NCI-H774 (cell line): ENCODE data around the gene SMIM9.
A peak's percentile ranks its signal among the peaks of the same experiment; 100 is the strongest.

ENCODE experiments used
- DNase-seq: peaks from one replicate; lab custom pipeline; 2025; lab: John Stamatoyannopoulos, UW

Gene SMIM9

DNA sequence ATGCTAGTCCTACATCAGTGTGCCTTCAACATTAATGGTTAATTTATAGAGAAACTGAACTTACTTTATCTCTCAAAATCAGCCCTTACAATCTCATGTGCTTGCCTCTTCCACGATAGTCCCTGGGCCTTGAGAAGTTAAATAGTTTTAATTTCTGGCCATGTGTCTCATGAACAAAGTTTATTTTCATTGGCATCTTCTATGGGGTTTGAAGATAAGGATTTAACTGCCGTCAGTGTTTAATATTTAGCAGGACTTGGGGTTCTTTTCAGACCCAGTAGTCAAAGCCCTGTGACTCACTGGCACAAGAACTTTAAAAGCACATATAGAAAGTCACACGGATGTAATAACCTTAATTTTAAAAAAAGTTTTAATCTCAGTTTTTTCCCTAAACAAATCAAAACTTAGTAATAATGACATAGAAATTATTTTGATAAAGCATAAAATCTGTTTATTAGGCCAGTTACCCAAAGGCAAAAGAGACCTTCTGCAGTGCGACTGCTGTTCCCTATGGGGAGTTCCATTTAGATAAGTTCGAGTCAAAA lies 19.1 kb downstream of the SMIM9 start:
- no peak for DNase-seq

DNA sequence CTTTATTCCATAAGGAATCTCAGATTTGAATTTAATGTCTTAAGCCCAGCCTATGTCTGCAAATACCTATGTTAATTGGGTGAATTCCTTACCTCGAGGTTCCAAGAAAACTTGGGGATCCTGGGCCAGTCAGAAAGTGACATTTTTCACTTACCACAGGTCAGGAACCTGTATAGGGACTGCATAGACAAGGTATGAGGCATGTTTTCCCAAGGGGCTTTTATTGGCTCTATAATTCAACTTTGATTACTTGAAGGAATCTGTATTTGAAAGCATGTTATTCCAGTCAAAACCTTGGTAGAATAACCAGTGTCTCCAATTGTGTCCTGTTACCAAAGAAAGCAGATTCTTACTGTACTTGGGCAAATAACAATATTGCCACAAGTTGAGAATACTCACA lies 20.7 kb downstream of the SMIM9 start:
- no peak for DNase-seq

DNA sequence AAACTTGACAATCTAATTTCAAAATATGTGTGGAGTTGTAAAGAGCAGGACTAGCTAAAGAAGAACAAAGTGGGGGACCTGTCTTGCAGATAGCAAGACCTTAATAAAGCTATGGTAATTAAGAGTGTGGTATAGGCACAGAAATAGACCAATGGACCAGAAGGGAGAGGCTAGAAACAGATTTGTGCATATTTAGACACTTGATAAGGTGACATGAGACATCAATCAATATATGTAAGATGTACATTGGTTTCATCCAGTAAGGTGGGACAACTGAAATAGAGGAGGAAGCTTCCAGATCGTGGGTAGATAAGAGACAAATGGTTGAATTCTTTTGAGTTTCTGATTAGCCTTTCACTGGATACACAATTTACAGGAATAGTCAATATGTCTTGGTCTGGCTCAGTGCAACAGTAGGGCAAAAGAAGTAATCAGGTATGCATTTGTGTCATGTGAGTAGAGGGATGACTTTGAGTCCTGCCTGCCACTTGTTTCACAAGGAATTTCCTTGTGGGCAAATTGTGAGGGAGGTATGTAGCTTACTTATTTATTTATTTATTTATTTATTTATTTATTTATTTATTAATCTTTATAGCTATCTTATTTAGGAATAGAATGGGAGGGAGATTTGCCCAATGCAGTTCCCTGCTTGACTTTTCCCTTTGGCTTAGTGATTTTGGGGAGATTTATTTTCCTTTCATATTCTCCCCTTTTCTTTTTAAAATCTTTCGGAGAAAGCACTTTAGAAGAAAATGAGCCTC lies 21.9 kb downstream of the SMIM9 start:
- no peak for DNase-seq

DNA sequence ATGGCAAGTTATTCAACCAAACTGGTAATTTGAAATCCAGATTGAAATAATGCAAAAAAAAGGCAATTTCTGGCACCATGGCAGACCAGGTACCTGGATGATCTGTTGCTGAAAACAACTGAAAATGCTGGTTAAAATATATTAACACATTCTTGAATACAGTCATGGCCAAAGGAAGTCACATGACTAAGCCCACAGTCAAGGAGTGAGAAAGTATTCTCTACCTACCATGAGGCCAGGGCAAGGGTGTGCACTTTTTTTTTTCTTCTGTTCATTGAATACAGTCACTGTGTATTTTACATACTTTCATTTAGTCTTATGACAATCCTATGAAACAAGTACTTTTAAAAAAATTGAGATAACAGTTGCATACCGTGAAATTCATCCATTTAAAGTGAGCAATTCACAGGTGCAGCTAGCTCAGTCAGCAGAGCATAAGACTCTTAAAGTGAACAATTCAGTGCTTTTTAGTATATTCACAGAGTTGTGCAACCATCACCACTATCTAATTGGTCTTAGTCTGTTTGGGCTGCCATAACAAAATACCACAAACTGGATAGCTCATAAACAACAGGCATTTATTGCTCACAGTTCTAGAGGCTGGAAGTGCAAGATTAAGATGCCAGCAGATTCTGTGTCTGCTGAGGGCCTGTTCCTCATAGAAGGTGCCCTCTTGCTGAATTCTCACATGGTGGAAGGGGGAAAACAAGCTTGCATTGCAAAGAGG lies 24.4 kb downstream of the SMIM9 start:
- DNase-seq: no peak

DNA sequence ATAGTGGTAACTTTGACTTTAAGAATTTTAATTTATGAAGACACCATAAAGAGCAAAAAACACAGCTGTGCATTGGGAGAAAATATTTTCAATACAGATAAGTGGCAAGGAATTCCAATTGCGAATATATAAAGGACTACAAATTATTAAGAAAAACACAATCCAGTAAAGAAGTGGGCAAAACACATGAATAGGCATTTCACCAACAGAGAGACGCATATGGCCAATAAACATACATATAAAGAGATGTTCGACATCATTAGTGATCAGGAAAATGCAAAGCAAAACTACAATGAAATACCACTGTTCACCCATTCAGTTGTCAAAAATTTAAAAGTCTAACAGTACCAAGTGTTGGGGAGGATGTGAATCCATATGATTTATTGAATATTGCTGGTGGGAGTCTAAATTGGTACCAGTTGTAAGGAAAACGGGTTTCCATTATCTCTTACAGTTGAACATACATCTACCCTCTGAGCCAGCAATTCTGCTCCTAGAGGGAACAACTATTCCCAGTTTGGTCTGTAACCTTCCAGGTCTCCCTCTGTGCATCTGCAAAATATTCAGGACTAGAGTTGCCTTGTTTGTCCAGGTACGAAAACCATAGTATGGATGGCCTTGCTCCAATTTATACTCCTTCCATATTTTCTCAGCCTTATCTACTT lies 27.5 kb downstream of the SMIM9 start:
- DNase-seq: no peak

DNA sequence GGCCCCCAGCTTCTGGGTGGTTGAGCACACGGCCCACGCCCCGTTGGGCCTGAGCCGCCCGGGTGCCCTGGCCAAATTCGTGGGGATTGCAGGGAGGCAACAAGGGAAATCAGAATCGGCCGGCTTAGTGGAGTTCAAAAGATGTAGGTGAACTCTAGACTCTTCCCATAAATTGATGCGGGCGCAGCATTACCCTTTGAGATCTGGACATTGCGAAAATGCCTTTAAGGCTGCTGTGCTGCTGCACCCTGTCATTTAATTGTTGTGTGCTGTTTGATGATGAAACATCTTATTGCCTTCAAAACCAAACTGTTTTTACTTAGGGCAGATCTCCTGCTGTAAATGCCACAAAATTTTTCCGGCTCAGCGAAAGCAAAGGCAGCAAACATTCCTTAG lies 28.8 kb downstream of the SMIM9 start:
- no peak for DNase-seq

DNA sequence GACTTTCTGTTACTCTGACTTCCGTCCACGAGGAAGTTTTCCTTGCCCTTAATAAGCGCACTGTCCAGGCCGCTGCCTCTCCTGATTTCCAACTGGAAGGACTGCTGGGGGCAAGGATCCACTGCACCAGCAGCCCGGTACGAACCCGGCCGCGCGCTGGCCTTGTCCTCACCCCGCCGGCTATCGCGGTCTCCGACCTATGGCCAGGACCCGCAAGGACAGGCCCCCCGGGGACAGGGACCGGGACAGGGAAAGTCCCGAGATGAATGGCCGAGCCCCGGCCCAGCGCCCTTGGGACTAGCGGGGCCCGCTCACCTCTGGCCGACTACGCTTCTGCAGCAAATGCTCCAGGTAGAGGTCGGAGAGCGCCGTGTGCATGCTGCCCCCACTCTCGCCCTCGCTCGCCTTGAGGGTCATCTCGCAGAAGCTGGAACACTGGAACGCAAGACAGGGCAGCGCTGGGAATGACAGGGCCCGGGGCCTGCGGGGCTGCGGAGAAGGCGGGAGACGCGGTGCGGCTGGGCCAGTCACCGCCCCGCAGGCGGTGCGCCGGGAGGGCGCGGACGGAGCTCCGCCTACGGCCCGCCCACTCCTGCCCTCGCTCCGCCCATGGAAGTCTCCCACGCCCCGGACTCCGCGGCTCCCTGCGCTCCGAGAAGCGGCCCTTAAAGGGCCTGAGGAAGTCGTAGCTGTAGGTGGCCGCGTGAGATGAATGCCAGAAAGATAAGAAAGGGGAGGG lies 29.3 kb downstream of the SMIM9 start, which contains the start of gene MPP1:
TSS of gene MPP1 (minus strand) at position 529 of the 739 bp plus-strand sequence. CDS start at position 417, 112 bp downstream.
- peak; percentile 65 for DNase-seq

DNA sequence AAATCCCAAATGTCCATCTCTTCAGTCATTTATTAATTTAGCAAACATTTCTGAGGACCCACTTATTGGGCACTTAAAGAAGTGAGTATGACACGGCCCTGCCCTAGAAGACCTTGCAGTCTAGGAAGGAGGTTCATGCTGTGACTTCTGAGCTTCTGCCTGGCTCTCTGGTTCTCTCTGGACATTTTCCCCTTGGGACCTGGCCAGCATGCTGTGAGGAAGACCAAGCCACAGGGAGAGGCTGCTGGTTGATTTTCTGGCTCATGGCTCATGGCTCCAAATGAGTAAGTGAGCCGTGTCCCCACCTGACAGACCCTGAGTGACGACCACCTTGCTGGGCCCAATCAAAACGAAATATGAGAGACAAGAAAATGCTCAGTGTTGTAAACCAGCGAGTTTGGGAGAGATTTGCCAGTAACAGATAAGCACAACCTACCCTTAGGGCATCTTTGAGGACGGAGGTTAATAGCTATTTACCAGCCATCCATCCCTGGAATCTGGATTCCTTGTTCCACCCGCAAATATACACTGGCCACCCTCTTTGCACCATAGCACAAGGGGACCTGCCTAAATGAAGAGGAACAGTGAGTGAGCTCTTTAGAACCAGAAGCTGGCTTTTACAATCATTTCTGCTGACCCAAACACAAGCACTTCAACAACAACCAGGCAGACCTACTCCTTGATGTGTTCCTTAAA lies 30.1 kb downstream of the SMIM9 start:
- DNase-seq: no peak

DNA sequence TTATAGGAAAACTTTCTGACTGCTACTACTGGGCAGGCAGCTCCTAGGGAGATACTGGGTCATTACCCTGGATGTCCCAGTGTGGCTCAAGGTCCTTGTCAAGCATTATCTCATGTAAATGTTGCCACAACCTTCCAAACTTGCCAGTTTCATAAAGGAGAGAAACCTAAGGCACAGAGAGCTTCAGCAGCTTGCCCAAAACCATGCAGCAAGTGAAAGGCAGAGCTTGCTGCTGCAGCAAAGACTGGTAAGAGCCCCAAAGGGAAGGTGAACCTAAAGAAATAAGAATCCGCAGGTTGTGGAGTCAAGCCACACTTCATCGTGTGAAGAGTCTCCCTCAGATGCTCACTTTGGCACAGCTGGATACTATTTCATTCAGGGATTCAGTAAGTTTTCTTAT lies 31.5 kb downstream of the SMIM9 start:
- no peak for DNase-seq

DNA sequence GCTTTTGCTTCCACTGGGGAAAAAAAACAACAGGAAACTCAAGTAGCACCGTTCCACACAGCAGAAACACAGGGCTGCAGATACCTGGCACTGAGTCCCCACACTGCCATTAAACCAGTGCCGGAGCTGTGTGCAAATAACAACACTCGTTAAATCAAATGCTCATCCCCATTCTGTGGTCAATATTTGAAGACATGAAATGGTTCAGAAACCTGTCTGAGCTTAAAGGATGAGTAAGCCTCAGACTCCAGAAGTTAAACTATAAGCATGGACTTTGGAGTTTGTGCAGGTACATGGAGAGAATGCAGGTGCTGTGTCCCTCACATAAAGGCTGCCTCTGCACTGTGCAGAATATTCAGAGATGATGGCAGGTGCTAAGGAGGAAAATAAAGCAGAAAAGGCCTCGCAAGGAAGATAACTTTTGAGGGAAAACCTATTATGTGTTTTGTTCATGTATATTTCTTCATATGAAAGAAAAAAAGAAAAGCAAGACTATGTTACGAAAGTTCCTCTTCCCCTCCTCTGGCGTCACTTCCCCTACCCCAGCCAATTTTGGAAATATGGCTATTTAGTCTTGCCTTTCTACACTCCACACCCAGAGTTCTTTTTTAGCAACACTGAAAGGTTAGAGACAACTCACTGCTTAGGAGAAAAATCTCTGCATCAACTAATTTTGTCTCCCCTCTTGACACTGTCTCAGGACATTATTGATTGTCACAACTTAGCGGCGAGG lies 33.8 kb downstream of the SMIM9 start:
- peak; percentile 4 for DNase-seq

DNA sequence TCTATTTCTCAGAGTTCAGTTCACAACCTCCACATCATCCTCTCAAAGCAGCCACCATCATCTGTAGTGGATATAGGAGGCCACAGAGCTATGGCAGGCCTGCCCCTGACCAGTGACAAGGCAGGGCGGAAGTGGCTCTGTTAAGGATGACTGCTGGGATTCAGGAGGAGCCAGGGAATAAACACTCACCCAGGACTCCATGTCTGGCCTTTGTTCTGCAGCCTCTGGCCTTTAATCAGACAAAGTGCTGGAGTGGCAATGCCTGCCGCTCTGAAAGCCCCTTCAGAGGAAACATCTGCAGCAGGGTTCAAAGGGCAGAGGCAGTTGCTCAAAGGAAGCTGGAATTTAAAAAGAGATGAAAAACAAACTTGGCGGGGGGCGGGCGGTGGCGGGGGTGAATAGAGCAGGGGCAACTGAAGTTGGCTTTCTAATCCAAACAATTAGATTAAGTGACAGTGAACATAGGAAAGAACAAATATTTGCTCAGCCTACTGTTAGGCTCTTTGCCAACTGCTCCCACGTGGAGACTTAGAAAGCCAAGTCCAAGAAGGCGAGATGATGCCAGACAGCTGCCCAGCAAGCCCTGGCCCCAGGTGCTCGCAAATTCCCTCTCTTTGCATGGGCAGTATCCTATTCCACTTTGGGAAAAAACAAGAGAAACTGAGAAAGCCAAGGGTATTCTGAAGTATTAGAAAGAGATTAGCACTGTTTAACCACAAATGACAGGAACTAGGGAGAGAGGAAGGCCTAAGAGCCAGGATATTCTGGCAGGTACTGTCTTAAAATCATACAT lies 34.7 kb downstream of the SMIM9 start:
- peak; percentile 84 for DNase-seq

DNA sequence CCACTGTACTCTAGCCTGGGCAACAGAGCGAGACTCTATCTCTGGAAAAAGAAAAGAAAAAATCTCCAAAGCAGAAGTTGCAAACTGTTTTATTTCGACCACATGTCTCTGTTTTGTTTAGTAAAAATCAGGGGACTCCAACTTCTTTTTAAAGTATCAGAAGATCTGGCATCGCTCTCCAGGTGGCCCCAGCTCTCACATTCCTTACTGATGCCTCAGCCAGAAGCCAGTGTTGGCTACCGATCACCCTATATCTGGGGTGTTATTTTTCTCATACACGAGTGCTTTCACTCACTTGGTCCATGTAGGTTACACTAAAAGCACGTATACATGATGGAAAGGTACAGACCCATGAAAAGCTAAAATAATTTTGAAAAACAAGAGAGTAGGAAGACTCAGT lies 37.5 kb downstream of the SMIM9 start:
- no peak for DNase-seq

DNA sequence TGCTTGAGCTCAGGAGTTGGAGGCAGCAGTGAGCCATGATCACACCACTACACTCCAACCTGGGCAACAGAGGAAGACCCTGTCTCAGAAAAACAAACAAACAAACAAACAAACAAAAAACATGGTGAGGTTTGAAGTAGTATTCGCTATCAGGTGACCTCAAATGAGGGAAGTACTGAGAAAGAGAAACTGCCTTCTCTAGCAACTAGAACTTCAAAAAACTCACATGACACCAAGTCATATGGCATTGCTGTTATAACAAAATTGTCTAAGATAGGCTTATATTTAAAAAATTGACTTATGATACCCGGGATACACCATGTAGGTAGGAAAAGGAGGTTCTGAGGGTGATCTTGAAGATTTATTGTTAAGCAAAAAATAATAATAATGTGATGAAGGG lies 39.4 kb downstream of the SMIM9 start:
- no peak for DNase-seq

DNA sequence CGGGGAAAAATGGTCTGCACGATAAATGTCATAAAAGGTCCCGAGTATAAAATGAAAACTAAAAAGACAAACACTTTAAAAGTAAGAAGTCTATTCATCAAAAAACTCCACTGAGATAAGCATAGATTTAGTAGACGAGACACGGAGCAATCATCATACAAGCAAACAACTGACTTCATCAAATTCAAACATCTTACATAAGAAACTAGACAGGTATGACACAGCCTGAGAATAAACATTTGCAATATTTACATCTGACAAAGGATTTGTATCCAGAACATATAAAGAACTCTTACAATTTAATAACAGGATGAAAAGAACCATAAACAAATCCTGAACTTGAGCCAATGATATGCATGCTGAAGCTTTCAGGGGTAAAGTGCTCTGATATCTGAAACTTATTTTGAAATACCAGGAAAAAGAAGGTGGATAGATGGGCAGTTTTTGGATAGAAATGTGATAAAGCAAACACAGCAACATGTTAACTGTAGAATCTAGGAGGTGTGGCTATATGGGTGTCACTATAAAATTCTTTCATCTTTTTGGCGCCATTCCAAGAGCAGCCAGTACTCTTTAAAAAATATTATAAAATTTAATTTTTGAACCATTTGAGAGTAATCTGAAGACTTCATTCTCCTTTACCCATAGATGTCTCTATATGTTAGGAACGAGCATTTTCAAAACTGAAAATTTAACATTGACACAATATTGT lies 41.2 kb downstream of the SMIM9 start:
- DNase-seq: peak; percentile 2

DNA sequence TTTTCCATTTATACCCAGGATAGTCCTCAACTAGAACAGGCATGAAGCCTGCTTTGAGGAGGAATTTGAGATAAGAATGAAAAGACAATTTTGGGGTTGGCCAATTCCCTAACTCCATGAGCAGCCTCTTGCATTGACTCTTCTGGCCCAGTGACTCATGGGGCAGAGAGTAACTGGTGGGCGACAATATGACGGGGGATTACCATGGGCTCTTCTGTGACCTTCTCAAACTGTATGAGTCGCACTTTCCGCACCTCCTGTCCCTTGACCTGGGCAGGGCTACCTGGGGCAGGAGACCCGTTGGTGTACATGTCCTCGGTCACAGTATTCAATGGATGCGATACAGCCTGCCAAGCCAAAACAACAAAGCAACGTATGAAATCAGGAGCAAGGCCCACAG lies 42.5 kb downstream of the SMIM9 start:
- DNase-seq: no peak

DNA sequence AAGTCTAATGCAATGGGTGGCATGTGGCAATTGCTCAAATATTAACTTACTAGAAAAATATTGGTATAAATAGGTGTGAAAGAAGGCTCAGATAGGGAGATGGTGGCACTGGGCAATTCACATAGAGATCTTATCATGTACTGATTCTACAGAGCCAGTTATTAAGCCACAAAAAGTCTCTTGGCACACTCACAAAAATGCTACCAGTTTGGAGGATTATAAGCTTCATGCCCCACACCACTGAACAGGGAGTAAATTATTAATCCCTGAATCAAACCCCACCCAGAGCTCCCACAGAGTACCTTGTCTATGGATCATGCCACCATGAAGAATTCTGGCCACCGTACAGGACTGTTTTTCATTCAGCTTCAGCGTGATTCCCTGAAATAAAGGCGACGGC lies 43.0 kb downstream of the SMIM9 start:
- DNase-seq: no peak

DNA sequence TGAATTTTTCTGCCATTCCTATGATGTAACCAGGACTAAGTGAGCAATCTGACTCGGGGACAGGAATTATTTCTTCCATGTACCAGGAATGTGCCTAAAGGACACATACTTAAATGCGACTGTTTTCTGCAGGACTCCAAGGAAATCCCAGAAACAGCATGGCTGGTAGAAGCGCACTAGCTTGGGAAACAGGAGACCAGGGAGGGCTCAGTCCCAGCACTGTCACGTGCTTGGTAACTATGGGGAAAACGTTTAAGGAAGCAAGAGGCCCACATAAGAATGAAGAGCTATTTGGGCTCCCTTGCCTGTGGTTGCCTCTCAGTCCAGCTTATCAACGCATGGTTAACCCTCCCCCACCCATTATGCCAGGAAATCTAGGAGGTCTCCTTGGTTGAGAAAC lies 48.7 kb downstream of the SMIM9 start:
- DNase-seq: no peak

DNA sequence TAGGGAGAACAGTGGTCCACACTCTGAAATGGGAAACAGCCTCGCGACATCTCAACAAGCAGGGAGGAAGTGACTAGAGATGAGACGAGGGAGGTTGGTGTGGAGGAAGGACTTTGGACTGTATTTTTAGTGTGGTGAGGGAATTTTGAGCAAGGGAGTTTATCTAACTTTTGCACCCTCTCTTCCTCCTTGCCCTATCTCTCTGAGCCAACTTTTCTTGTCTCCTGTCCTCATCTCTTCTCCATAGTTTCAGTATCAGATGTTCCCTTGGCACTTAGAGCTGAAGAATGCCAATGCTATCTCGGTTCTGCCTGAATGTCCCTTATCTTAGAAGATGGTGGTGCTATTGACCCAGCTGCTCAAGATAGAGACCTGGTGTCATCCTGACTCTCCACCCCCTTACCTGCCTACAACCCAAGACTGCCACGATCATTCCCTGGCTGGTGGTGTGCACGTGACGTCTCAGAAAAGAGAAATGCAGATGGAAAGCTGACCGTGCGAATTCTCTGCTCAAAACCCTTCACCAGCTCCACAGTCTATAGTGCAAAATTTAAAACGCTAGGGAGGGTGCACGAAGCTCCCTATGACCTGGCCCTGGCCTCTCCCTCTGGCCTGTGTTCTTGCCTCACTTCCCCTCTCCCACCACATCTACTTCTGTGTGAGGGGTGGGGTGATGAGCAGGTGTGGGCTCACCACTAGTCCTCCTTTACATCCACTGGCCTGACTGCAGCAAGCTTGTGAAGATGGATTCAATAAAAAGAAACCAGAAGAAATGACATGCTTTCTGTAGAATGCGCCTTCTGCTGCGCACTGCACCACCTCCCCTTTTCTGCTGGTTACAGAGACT lies 50.1 kb downstream of the SMIM9 start:
- DNase-seq: no peak
